Right ventricle myocardium superior (tissue), 1 donor: Measurements from ENCODE around the gene SETD6. TPM values are rescaled to one million over a fixed set of nuclear protein-coding genes. Genes with fewer than 3 reads are reported as not detected.

ENCODE experiments used
- total RNA-seq: library from RNA; stranded (reverse); fragmentation: NEBNext Ultra II Directional; extraction: Animal tissue kit (Norgen Biotek cat#: 25700); gene quantifications from one replicate; pipeline ENCODE4 v1.2.1, GENCODE V29; 2021
- donor health status: DM: no; HTN: yes; CAD: no; lungs with severe emphysema.

SETD6 gene
- total RNA-seq, 1 donor from 2014 or later = 14.4 TPM

Other genes with a start within 250 kb of the SETD6 start
- gene PRSS54, start 220.5 kb upstream of the SETD6 start, total RNA-seq = not detected
- gene GINS3, start 123.0 kb upstream of the SETD6 start, total RNA-seq = 5.6 TPM
- 290 TPM for gene NDRG4, start 15.4 kb upstream of the SETD6 start, total RNA-seq
- 68.3 TPM for gene CNOT1, start 114.3 kb downstream of the SETD6 start, total RNA-seq
- 35.3 TPM for gene SLC38A7, start 169.3 kb downstream of the SETD6 start, total RNA-seq
- gene GOT2, start 218.8 kb downstream of the SETD6 start, total RNA-seq = 533 TPM